Measurements from ENCODE around the gene ECI1.

ECI1 gene

GRCh38 chr16:2252806-2253148, 1.4 kb upstream of the ECI1 start:
- DNase-seq (ENCODE audit: low read depth), result no peak
- no peak overlapping the region for H3K4me3 ChIP-seq (ENCODE audit: control insufficient read depth, low read depth, low read length)
- no peak for TF ChIP-seq CTCF (conservative IDR thresholded peaks at IDR 0.05; ENCODE audit: control insufficient read depth, insufficient read depth, low read depth, low read length)

GRCh38 chr16:2250652-2251295, 613 bp downstream of the ECI1 start:
- no peak for TF ChIP-seq CTCF (conservative IDR thresholded peaks at IDR 0.05; ENCODE audit: control insufficient read depth, insufficient read depth, low read depth, low read length)
- DNase-seq (ENCODE audit: low read depth), result no peak

GRCh38 chr16:2246301-2246885, 5.0 kb downstream of the ECI1 start:
- no peak for DNase-seq (ENCODE audit: low read depth)
- TF ChIP-seq CTCF (conservative IDR thresholded peaks at IDR 0.05; ENCODE audit: control insufficient read depth, insufficient read depth, low read depth, low read length), result no peak
- no peak overlapping the region for H3K4me3 ChIP-seq (ENCODE audit: control insufficient read depth, low read depth, low read length)

More at GRCh38 chr16:2250652-2251295, 613 bp downstream of the ECI1 start:
- peak overlapping the region; percentile 66 for H3K4me3 ChIP-seq (ENCODE audit: control insufficient read depth, low read depth, low read length)

GRCh38 chr16:2244926-2245795, 6.2 kb downstream of the ECI1 start:
- no peak for TF ChIP-seq CTCF (conservative IDR thresholded peaks at IDR 0.05; ENCODE audit: control insufficient read depth, insufficient read depth, low read depth, low read length)
- no peak overlapping the region for H3K4me3 ChIP-seq (ENCODE audit: control insufficient read depth, low read depth, low read length)
- no peak for DNase-seq (ENCODE audit: low read depth)

GRCh38 chr16:2244301-2244700, 7.1 kb downstream of the ECI1 start:
- no peak for TF ChIP-seq CTCF (conservative IDR thresholded peaks at IDR 0.05; ENCODE audit: control insufficient read depth, insufficient read depth, low read depth, low read length)
- H3K4me3 ChIP-seq (ENCODE audit: control insufficient read depth, low read depth, low read length), result no peak overlapping the region
- no peak for DNase-seq (ENCODE audit: low read depth)

- no peak overlapping the region for H3K4me3 ChIP-seq (ENCODE audit: control insufficient read depth, low read depth, low read length)
- no peak for TF ChIP-seq CTCF (conservative IDR thresholded peaks at IDR 0.05; ENCODE audit: control insufficient read depth, insufficient read depth, low read depth, low read length)
- DNase-seq (ENCODE audit: low read depth), result no peak
These were observed 7.6 kb downstream of the ECI1 start for GRCh38 chr16:2243781-2244180.
